SK-N-SH (cell line): Measurements from ENCODE around the gene CLK1. TPM values are rescaled to one million over a fixed set of nuclear protein-coding genes. Genes with fewer than 3 reads are reported as not detected.
"Not testable (repeated sequence)": the region's sequence is repeated elsewhere in the genome, so short reads cannot be mapped to it uniquely, and the experiment has no call there.

Experiments
- CTCF ChIA-PET: fragments of 300-600, 350-600 bp; formaldehyde crosslinking; extraction: SDS; loops from one replicate; lab custom pipeline; 2021; lab: Yijun Ruan, JAX
- POLR2A ChIA-PET: fragments of 350-600 bp; sonication (Branson Sonifier 250); formaldehyde crosslinking; extraction: SDS; loops from one replicate; lab custom pipeline; 2020; ENCODE audit warnings: antibody characterized with exemption, inconsistent platforms; lab: Yijun Ruan, JAX
- DNase-seq: peaks from one replicate; pipeline ENCODE4 v3.0.0; 2012
- H2AFZ ChIP-seq: fragments of 200-600 bp; sonication (generic); 2 replicates; pipeline ENCODE4 v1.8.1; 2016; ENCODE audit warnings: antibody characterized with exemption, mild to moderate bottlenecking, low read depth
- H3F3A ChIP-seq: fragments of 200-600 bp; sonication (generic); replicated peaks from 2 replicates; pipeline ENCODE3; 2016; ENCODE audit warnings: antibody characterized with exemption, mild to moderate bottlenecking; ENCODE audit not compliant: insufficient read depth
- H3K27ac ChIP-seq, 2 experiments: fragments of 200-500 bp in 1 of 2; fragments of 200-600 bp in 1 of 2; sonication (Bioruptor generic) in 1 of 2; sonication (generic), shearing (Covaris generic) in 1 of 2; 2 replicates each; pipeline versions ENCODE4 v1.5.1 to v1.6.1; 2014 to 2016; ENCODE audit warnings: low read depth in 2 of 2, inconsistent platforms in 1 of 2, low read length in 1 of 2, mild to moderate bottlenecking in 1 of 2, mixed read lengths in 1 of 2
- H3K27me3 ChIP-seq: fragments of 200-600 bp; sonication (generic), shearing (Covaris generic); 2 replicates; pipeline ENCODE4 v1.6.1; 2016; ENCODE audit warnings: mixed run types; ENCODE audit not compliant: insufficient read depth
- H3K36me3 ChIP-seq, 2 experiments: fragments of 200-500 bp in 1 of 2; fragments of 200-600 bp in 1 of 2; sonication (Bioruptor generic) in 1 of 2; sonication (generic) in 1 of 2; replicated peaks in 1 of 2; 2 replicates each; pipeline versions ENCODE3 to v1.5.1; 2014 to 2016; ENCODE audit warnings: low read length in 1 of 2, mild to moderate bottlenecking in 1 of 2; ENCODE audit not compliant: insufficient read depth in 2 of 2, control insufficient read depth in 1 of 2
- H3K4me1 ChIP-seq, 2 experiments: fragments of 200-500 bp in 1 of 2; fragments of 200-600 bp in 1 of 2; sonication (Bioruptor generic) in 1 of 2; sonication (generic), shearing (Covaris generic) in 1 of 2; 2 replicates each; pipeline versions ENCODE4 v1.5.1 to v1.6.1; 2014 to 2016; ENCODE audit warnings: low read depth in 1 of 2, low read length in 1 of 2, mixed run types in 1 of 2; ENCODE audit not compliant: insufficient read depth in 2 of 2, control insufficient read depth in 1 of 2
- H3K4me2 ChIP-seq: fragments of 200-600 bp; sonication (generic), shearing (Covaris generic); 2 replicates; pipeline ENCODE4 v1.6.1; 2017; ENCODE audit warnings: mixed run types
- H3K4me3 ChIP-seq, 2 experiments: fragments of 200-500 bp in 1 of 2; fragments of 200-600 bp in 1 of 2; sonication (Bioruptor generic) in 1 of 2; sonication (generic), shearing (Covaris generic) in 1 of 2; 2 replicates each; pipeline versions ENCODE4 v1.5.1 to v1.8.1; 2014 to 2016; ENCODE audit warnings: low read depth in 2 of 2, inconsistent platforms in 1 of 2, low read length in 1 of 2, mild to moderate bottlenecking in 1 of 2, mixed read lengths in 1 of 2, moderate library complexity in 1 of 2
- H3K79me2 ChIP-seq: fragments of 200-600 bp; sonication (generic); 2 replicates; pipeline ENCODE4 v1.8.1; 2017; ENCODE audit warnings: mild to moderate bottlenecking; ENCODE audit not compliant: insufficient read depth
- H3K9ac ChIP-seq: fragments of 200-600 bp; sonication (generic); 2 replicates; pipeline ENCODE4 v1.6.1; 2017; ENCODE audit warnings: mixed run types
- H3K9me2 ChIP-seq: fragments of 200-600 bp; sonication (generic); 2 replicates; pipeline ENCODE4 v1.6.1; 2017; ENCODE audit warnings: mixed run types
- H3K9me3 ChIP-seq: fragments of 200-600 bp; sonication (generic); 2 replicates; pipeline ENCODE4 v1.6.1; 2017; ENCODE audit warnings: mixed run types, mild to moderate bottlenecking, moderate library complexity
- H4K20me1 ChIP-seq: fragments of 200-600 bp; sonication (generic); 2 replicates; pipeline ENCODE4 v1.6.1; 2017; ENCODE audit warnings: mild to moderate bottlenecking, mixed run types; ENCODE audit not compliant: insufficient read depth
- CHD2 ChIP-seq: fragments of 150-350 bp; IDR thresholded peaks from 2 replicates; pipeline ENCODE4 v1.6.1; 2018; ENCODE audit warnings: low read length; ENCODE audit not compliant: partially characterized antibody
- EP300 ChIP-seq, 2 experiments: IDR thresholded peaks; 2 replicates each; pipeline versions ENCODE4 v1.4.0 to v1.6.1; 2012; ENCODE audit warnings: borderline replicate concordance in 1 of 2, low read depth in 1 of 2, low read length in 1 of 2
- FOSL2 ChIP-seq: IDR thresholded peaks from 2 replicates; pipeline ENCODE4 v1.4.0; 2012; ENCODE audit warnings: low read depth, mild to moderate bottlenecking, moderate library complexity, borderline replicate concordance
- GABPA ChIP-seq: IDR thresholded peaks from 2 replicates; pipeline ENCODE4 v1.4.0; 2012; ENCODE audit warnings: low read depth, mild to moderate bottlenecking
- GATA2 ChIP-seq: sonication (generic); formaldehyde crosslinking; IDR thresholded peaks from 2 replicates; pipeline ENCODE4 v1.5.0; 2020; ENCODE audit warnings: mild to moderate bottlenecking, missing genetic modification reagents
- JUND ChIP-seq: IDR thresholded peaks from 2 replicates; pipeline ENCODE4 v1.4.0; 2012
- MXI1 ChIP-seq: IDR thresholded peaks from 2 replicates; pipeline ENCODE4 v1.6.1; 2012; ENCODE audit warnings: mild to moderate bottlenecking, low read depth, low read length, improper control_type of control experiment
- RAD21 ChIP-seq: IDR thresholded peaks from 2 replicates; pipeline ENCODE4 v1.6.1; 2012; ENCODE audit warnings: mild to moderate bottlenecking, low read length
- RCOR1 ChIP-seq: fragments of 150-350 bp; IDR thresholded peaks from 2 replicates; pipeline ENCODE4 v1.6.1; 2017; ENCODE audit warnings: antibody characterized with exemption, low read length
- RXRA ChIP-seq: IDR thresholded peaks from 2 replicates; pipeline ENCODE4 v1.4.0; 2012; ENCODE audit warnings: low read depth, mild to moderate bottlenecking, borderline replicate concordance
- SIN3A ChIP-seq: IDR thresholded peaks from 2 replicates; pipeline ENCODE4 v1.6.1; 2012; ENCODE audit warnings: low read depth, mild to moderate bottlenecking, low read length, moderate library complexity, borderline replicate concordance
- WGBS: methylation state at CpG from one replicate; pipeline ENCODE4 v1.1.6; 2017; ENCODE audit warnings: low lambda C conversion rate; 5-methylcytosine and 5-hydroxymethylcytosine counted together
- polyA plus RNA-seq, 3 experiments: library from polyadenylated mRNA; depleted of rRNA; stranded (reverse); fragments of >200 nt; gene quantifications; 2 replicates each; pipeline ENCODE4 v1.2.3, GENCODE V29; 2012
- TF ChIP-seq, protein P1 (sequence below): IDR thresholded peaks from 2 replicates; pipeline ENCODE4 v1.6.1; 2012; ENCODE audit warnings: mild to moderate bottlenecking, low read depth, low read length, moderate library complexity
- TF ChIP-seq, protein P2 (sequence below): fragments of 150-350 bp; IDR thresholded peaks from 2 replicates; pipeline ENCODE4 v1.6.1; 2017; ENCODE audit warnings: antibody characterized with exemption, low read length, low read depth, borderline replicate concordance
- TF ChIP-seq, protein P3 (sequence below): IDR thresholded peaks from 2 replicates; pipeline ENCODE4 v1.4.0; 2012; ENCODE audit warnings: low read depth, borderline replicate concordance
- TF ChIP-seq, protein P4 (sequence below): IDR thresholded peaks from 2 replicates; pipeline ENCODE4; 2012
- TF ChIP-seq, protein P5 (sequence below): fragments of 200-600 bp; sonication (generic); IDR thresholded peaks from 2 replicates; pipeline ENCODE4 v1.6.1; 2017; ENCODE audit warnings: antibody characterized with exemption, mild to moderate bottlenecking, moderate library complexity

Gene CLK1
- polyA plus RNA-seq, 1 of the 3 experiments (the other 2 are of a cell fraction) = 31.1 TPM

DNA sequence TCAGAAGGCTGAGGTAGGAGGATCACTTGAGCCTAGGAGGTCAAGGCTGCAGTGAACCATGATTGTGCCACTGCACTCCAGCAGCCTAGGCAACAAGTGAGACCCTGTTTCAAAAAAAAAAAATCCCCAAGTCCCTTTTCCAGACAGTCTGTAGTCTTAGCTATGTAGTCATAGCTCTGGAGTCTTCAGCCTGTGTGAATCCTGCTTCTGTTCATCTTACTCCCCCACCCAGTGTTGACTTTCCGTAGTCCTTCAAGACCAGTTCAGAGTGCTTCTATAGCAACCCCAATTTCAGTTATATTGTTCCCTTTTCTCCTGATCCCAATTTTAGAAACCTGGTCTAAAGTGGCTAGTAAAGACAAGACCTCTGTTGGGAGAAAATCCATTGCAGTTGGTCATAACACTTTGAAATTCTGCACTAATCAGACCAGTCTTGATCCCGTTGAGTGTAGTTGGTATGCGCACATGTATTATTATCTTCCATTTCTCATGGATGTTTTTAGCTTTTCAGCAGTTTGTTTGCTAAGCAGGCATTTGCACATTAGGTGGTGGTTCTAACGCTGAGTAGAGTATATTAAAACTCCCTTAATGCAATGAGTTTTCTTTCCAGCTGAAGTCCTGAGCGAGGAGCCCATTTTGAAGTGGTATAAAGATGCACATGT, 43.8 kb downstream of the CLK1 start:
- 91% methylated on average over 5 of the region's 5 CpGs for WGBS
- Histone ChIP-seq H3K9ac (no peak overlapping the region), H3K36me3 (peaks cover 60 to 77% of the 10 kb centered on the region in 2 experiments), H3K9me2 (no peaks in the 10 kb centered on the region)
- POLR2A ChIA-PET = interaction anchor here (0.5 kb wide), 1 partner anchor 1478 kb away, joined by 4 read pairs; no protein-coding TSS in a partner anchor
- TF ChIP-seq SIN3A (no peak), RAD21 (no peak), GABPA (no peak), RCOR1 (no peak), CHD2 (no peak), FOSL2 (no peak), RXRA (no peak), JUND (no peak), MXI1 (no peak), GATA2 (no peak), EP300 (IDR thresholded peaks at IDR 0.05; ENCODE audit: borderline replicate concordance in 1 of 2, low read depth in 1 of 2, low read length in 1 of 2) (no peak)
- TF ChIP-seq, protein P1, sequence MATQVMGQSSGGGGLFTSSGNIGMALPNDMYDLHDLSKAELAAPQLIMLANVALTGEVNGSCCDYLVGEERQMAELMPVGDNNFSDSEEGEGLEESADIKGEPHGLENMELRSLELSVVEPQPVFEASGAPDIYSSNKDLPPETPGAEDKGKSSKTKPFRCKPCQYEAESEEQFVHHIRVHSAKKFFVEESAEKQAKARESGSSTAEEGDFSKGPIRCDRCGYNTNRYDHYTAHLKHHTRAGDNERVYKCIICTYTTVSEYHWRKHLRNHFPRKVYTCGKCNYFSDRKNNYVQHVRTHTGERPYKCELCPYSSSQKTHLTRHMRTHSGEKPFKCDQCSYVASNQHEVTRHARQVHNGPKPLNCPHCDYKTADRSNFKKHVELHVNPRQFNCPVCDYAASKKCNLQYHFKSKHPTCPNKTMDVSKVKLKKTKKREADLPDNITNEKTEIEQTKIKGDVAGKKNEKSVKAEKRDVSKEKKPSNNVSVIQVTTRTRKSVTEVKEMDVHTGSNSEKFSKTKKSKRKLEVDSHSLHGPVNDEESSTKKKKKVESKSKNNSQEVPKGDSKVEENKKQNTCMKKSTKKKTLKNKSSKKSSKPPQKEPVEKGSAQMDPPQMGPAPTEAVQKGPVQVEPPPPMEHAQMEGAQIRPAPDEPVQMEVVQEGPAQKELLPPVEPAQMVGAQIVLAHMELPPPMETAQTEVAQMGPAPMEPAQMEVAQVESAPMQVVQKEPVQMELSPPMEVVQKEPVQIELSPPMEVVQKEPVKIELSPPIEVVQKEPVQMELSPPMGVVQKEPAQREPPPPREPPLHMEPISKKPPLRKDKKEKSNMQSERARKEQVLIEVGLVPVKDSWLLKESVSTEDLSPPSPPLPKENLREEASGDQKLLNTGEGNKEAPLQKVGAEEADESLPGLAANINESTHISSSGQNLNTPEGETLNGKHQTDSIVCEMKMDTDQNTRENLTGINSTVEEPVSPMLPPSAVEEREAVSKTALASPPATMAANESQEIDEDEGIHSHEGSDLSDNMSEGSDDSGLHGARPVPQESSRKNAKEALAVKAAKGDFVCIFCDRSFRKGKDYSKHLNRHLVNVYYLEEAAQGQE = no peak
- TF ChIP-seq, protein P2, sequence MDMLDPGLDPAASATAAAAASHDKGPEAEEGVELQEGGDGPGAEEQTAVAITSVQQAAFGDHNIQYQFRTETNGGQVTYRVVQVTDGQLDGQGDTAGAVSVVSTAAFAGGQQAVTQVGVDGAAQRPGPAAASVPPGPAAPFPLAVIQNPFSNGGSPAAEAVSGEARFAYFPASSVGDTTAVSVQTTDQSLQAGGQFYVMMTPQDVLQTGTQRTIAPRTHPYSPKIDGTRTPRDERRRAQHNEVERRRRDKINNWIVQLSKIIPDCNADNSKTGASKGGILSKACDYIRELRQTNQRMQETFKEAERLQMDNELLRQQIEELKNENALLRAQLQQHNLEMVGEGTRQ = no peak
- TF ChIP-seq, protein P3, sequence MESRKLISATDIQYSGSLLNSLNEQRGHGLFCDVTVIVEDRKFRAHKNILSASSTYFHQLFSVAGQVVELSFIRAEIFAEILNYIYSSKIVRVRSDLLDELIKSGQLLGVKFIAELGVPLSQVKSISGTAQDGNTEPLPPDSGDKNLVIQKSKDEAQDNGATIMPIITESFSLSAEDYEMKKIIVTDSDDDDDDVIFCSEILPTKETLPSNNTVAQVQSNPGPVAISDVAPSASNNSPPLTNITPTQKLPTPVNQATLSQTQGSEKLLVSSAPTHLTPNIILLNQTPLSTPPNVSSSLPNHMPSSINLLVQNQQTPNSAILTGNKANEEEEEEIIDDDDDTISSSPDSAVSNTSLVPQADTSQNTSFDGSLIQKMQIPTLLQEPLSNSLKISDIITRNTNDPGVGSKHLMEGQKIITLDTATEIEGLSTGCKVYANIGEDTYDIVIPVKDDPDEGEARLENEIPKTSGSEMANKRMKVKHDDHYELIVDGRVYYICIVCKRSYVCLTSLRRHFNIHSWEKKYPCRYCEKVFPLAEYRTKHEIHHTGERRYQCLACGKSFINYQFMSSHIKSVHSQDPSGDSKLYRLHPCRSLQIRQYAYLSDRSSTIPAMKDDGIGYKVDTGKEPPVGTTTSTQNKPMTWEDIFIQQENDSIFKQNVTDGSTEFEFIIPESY = no peak
- TF ChIP-seq, protein P4, sequence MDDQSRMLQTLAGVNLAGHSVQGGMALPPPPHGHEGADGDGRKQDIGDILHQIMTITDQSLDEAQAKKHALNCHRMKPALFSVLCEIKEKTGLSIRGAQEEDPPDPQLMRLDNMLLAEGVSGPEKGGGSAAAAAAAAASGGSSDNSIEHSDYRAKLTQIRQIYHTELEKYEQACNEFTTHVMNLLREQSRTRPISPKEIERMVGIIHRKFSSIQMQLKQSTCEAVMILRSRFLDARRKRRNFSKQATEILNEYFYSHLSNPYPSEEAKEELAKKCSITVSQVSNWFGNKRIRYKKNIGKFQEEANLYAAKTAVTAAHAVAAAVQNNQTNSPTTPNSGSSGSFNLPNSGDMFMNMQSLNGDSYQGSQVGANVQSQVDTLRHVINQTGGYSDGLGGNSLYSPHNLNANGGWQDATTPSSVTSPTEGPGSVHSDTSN = no peak
- TF ChIP-seq, protein P5, sequence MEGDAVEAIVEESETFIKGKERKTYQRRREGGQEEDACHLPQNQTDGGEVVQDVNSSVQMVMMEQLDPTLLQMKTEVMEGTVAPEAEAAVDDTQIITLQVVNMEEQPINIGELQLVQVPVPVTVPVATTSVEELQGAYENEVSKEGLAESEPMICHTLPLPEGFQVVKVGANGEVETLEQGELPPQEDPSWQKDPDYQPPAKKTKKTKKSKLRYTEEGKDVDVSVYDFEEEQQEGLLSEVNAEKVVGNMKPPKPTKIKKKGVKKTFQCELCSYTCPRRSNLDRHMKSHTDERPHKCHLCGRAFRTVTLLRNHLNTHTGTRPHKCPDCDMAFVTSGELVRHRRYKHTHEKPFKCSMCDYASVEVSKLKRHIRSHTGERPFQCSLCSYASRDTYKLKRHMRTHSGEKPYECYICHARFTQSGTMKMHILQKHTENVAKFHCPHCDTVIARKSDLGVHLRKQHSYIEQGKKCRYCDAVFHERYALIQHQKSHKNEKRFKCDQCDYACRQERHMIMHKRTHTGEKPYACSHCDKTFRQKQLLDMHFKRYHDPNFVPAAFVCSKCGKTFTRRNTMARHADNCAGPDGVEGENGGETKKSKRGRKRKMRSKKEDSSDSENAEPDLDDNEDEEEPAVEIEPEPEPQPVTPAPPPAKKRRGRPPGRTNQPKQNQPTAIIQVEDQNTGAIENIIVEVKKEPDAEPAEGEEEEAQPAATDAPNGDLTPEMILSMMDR = no peak
- TF ChIP-seq, all 33 proteins: peak for 0
- no peak overlapping the region for H3K4me3 ChIP-seq
- peaks cover 43% of the 10 kb centered on the region for H3F3A ChIP-seq
- peaks cover 44% of the 10 kb centered on the region for H3K79me2 ChIP-seq
- H3K27ac ChIP-seq = no peak overlapping the region
- DNase-seq = no peak
- CTCF ChIA-PET = interaction anchor here (1.1 kb wide), 1 partner anchor 107 kb away, joined by 3 read pairs; no protein-coding TSS in a partner anchor
- no peaks in the 10 kb centered on the region; a peak in 1 of 4 replicates for H3K4me1 ChIP-seq
- H3K27me3 ChIP-seq = no peaks in the 10 kb centered on the region
- H2AFZ ChIP-seq = no peak overlapping the region
- no peaks in the 10 kb centered on the region for H3K9me3 ChIP-seq
- peaks cover 11% of the 10 kb centered on the region for H4K20me1 ChIP-seq
- no peak overlapping the region for H3K4me2 ChIP-seq

DNA sequence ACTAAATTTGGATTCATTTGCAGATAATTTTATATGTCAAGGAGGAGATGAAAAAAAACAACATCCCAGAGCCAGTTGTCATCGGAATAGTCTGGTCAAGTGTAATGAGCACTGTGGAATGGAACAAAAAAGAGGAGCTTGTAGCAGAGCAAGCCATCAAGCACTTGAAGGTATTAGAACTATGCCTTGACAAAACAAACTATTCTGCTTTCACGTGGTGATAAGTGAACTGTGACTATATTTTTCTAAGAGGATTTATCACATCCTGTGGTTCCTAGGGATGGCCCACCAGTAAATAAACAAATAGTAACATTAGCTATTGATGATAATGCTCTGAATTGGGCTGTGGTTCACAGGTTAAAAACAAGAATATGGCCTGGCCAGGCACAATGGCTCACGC, 45.7 kb downstream of the CLK1 start:
- H3K4me1 ChIP-seq, DNase-seq, H3K9me3 ChIP-seq, H3K27me3 ChIP-seq, H3K4me3 ChIP-seq, H3K9ac ChIP-seq, POLR2A ChIA-PET, H2AFZ ChIP-seq, H3K4me2 ChIP-seq, H3K9me2 ChIP-seq: not testable (repeated sequence)
- Histone ChIP-seq H3F3A (peaks cover 24% of the 10 kb centered on the region), H3K27ac (peak overlapping the region in 1 of 2 experiments; percentile 10; a peak in 1 of 4 replicates), H4K20me1 (peaks cover 30% of the 10 kb centered on the region), H3K36me3 (peaks cover 75 to 82% of the 10 kb centered on the region in 2 experiments), H3K79me2 (peaks cover 64% of the 10 kb centered on the region)
- CTCF ChIA-PET = interaction anchor here (0.7 to 1.4 kb wide), 4 partner anchors 10 to 115 kb away, joined by 3 to 6 read pairs (median 3); no protein-coding TSS in a partner anchor
- WGBS = 77% methylated on average over 3 of the region's 3 CpGs
